GM19043 (cell line): Measurements from ENCODE around the gene ATG9A.
A peak's percentile ranks its signal among the peaks of the same experiment; 100 is the strongest.

ENCODE experiments used
- ATAC-seq: cut with Tn5 transposase; IDR thresholded peaks from one replicate; pipeline ENCODE4 v1.9.1; 2021; ENCODE audit warnings: low read depth; ENCODE audit not compliant: unreplicated experiment

Gene ATG9A

DNA sequence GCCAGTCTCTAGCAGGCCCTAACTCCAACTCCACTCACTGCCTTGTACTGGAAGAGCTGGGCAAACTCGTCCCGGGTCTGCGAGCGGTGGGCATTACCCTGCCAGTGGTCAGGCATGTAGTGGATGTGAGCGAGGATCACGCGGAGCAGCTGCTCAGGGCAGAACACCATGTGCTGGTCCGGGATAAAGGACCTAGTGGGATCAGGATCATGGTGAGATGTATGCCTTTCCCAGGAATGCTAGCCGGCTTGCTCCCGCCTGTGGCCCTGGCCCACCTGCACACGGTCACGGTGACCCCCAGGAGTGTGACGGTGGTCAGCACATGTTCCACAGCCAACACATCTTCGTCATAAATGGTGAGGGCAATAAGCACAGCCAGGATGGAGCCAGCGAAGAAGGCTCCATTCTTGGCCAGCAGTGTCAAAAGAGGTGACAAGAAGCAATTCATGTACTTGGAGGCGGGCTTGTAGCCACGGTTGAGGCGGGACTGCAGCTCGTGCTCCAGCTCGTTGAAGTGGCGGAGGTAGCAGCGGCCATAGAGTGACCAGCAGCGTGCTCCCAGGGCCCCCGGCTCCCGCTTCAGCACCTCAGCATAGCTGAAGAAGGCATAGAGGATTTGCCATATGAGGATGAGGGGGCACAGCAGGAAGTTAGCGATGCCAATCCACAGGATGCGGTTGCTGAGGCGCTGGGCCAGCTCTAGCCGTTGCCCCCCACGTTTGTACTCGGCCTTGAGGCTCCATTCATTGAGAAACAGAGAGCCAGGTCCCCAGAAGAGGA, 5.4 kb downstream of the ATG9A start:
- no peak for ATAC-seq

GRCh38 chr2:219221957-219222518, 7.4 kb downstream of the ATG9A start:
- ATAC-seq = no peak

GRCh38 chr2:219220652-219221402, 8.6 kb downstream of the ATG9A start:
- no peak for ATAC-seq

- no peak for ATAC-seq
Measured at GRCh38 chr2:219219784-219220532, 9.5 kb downstream of the ATG9A start.

GRCh38 chr2:219218732-219219701, 10.4 kb downstream of the ATG9A start, which contains the start of gene ABCB6:
Gene ABCB6, minus strand, starts transcription at chr2:219218958. Its CDS starts 285 bp downstream, at chr2:219218673.
- ATAC-seq = peak; percentile 76

GRCh38 chr2:219218217-219218731, 11.2 kb downstream of the ATG9A start:
- peak; percentile 17 for ATAC-seq

DNA sequence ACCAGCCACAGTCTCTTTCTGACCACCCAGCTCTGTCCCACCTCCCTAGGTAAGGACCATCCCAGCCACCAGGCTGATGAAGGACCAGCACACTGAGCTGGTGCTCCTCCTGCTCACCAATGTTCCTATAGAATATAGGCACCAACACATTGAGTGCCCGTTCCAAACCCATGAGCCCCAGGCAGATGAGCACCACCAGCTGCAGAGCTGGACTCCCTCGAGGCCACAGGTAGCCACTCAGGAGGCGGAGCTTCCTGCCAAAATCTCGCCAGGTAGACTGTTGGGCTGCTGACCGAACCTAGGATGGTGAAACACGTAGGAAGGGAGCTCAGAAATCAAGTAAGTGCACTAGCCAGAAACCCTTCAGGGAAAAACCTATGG, 12.9 kb downstream of the ATG9A start:
- no peak for ATAC-seq

DNA sequence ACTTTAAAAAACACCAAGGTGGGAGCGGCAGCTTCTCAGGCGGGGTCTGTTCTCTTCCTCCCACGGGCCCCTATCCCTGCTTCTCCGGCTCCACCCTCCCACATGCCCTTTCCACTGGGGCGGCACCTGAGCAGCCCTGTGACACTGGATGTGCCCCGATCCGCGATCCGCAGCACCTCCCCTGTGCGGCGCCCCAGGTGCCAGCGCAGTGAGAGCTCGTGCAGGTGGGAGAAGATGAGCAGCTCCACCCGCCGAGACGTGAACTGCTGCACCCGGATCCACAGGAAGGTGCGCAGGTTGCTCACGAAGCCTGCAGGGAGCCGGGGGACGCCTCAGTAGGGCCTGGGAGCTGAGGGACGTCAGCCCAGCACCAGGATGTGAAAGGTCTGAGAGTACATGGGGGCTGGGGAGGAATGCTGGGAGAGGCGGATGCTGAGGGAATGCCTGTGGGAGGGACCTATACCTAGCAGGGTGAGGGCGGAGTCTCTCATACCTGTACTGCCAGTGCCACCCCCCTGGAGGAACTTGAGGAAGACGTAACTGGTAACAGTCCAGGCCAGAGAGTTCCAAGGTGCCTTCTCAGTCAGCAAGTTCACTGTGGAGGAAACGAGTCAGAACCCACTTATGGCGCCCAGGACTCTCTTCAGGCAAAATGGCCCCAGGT, 13.4 kb downstream of the ATG9A start:
- no peak for ATAC-seq

- no peak for ATAC-seq
Measured at GRCh38 chr2:219214786-219215185, 14.7 kb downstream of the ATG9A start.

GRCh38 chr2:219214141-219214540, 15.3 kb downstream of the ATG9A start:
- no peak for ATAC-seq

DNA sequence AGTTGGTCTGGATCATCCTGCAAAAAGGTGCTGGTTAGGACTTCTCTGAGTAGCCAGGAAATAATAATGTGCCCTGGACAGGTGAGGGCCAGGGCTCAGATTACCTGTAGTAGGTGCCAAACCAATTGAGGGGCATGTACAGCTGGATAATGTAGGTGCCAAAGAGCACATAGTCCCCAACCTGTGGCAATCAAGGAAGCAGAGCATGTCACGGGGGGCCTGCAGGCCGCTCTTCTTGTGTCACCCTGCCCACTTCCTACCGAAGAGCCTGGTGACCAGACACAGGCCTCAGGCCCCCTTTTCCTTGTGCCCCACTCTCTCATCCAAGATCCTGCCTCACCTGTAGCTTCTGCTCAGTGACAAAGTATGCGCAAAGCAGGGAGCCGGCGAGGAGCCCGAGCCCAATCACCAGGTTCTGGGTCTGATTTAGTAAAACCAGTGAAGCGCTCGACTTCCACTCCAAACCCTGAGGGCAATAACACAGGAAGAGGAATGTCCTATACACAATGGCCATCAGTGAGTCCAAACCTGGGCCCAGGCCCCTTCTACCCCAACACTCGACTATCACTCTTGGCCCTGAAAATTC, 15.9 kb downstream of the ATG9A start:
- no peak for ATAC-seq

DNA sequence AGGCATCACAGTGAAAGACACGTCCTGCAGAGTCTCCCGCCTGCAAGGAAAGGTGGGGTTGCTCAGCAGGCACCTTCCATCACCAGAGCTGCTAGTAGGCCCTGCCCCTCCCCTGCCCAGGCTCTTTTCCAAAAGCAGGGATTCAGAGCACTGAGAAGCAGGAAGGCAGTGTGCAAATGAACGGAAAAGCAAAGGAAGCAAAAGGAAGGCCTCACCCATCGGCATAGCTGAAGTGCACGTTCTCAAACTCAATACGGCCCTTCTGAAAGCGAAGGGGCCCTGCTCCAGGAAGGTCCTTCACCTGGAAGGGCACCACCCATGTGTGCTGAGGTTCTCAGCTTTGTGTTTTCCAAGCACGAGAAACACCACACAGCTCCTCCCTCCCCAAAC, 16.4 kb downstream of the ATG9A start:
- no peak for ATAC-seq

DNA sequence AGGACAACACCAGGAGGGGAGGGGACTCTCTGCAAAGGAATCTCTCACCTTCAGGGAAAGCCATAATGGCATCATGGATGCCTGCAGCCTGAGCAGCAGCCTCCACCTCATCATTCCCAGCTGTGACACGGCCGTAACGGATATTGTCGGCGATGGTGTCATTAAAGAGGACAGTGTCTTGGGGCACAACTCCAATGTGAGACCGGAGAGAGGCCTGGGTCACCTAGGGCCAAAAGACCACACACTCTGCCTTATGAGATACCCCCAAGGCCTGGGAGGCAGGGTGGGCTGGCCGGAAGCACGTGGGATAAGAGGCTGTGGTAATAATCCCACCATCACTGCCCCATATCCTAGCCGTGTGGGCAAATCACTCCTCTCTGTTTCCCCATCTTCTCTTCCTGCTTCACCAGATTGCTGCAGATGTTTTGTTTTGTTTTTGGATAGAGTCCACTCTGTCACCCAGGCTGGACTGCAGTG, 18.5 kb downstream of the ATG9A start:
- ATAC-seq = no peak

DNA sequence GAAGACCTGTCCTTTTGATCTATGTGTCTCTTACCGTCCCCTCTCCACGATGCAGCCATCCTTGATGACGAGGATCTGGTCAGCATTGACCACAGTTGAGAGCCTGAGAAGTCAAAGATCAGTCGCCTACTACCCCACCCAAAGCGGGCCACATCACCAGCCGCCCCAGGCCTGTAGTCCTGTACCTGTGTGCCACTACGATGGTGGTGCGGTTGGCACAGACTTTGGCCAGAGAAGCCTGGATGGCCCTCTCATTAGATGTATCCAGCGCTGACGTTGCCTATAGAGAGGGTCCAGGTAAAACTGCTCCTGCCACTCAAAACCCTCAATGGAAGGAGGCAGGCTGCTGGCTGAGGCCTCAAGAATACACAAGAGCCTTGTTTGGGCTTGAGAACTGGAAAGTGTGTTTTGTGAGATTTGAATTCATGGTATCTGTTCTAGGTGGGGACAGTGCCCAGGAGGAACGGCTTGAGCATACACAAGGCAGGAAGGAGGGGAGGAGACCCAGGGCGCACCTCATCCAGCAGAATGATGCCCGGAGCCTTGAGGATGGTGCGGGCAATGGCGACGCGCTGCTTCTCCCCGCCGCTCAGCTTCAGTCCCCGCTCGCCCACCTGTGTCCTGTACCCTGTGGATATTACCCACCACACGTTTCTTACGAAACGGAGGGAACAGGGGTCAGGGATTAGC, 19.1 kb downstream of the ATG9A start:
- no peak for ATAC-seq

GRCh38 chr2:219209236-219210195, 19.9 kb downstream of the ATG9A start:
- ATAC-seq = no peak

- no peak for ATAC-seq
Measured at GRCh38 chr2:219207884-219208740, 21.3 kb downstream of the ATG9A start.
